Activated naive CD8-positive, alpha-beta T cell treated with anti-CD3 and anti-CD28 coated beads, Interleukin-2, amount 50 U/mL, for 16 hours (primary cell): ENCODE measurements around the gene ZNF236.
"Not testable (repeated sequence)": the region's sequence is repeated elsewhere in the genome, so short reads cannot be mapped to it uniquely, and the experiment has no call there.

Experiments
- DNase-seq: peaks from one replicate; pipeline ENCODE4 v3.0.0-alpha.2; 2020; ENCODE audit warnings: low read depth, low spot score

ZNF236 gene

GRCh38 chr18:76944346-76944745, 122.0 kb downstream of the ZNF236 start:
- not testable (repeated sequence) for DNase-seq

- no peak for DNase-seq
Measured at GRCh38 chr18:76948345-76948744, 126.0 kb downstream of the ZNF236 start.

- no peak for DNase-seq
Measured at GRCh38 chr18:76951456-76952247, 129.3 kb downstream of the ZNF236 start.

- no peak for DNase-seq
Measured at GRCh38 chr18:76952747-76953146, 130.4 kb downstream of the ZNF236 start.

- no peak for DNase-seq
Measured at GRCh38 chr18:76953156-76953555, 130.8 kb downstream of the ZNF236 start.

- DNase-seq, result no peak
Measured at GRCh38 chr18:76953583-76954233, 131.4 kb downstream of the ZNF236 start.

- no peak for DNase-seq
Measured at GRCh38 chr18:76955524-76956170, 133.3 kb downstream of the ZNF236 start.

- no peak for DNase-seq
Measured at GRCh38 chr18:76956648-76957047, 134.3 kb downstream of the ZNF236 start.

- DNase-seq, result no peak
Measured at GRCh38 chr18:76957384-76958355, 135.3 kb downstream of the ZNF236 start.

- DNase-seq, result no peak
Measured at GRCh38 chr18:76958692-76959341, 136.5 kb downstream of the ZNF236 start.

GRCh38 chr18:76959605-76960004, 137.2 kb downstream of the ZNF236 start:
- DNase-seq, result no peak

- DNase-seq, result no peak
Measured at GRCh38 chr18:76960528-76961035, 138.2 kb downstream of the ZNF236 start.

- no peak for DNase-seq
Measured at GRCh38 chr18:76962851-76963250, 140.5 kb downstream of the ZNF236 start.

- DNase-seq, result no peak
Measured at GRCh38 chr18:76963936-76964335, 141.6 kb downstream of the ZNF236 start.

- not testable (repeated sequence) for DNase-seq
Measured at GRCh38 chr18:76965555-76966151, 143.3 kb downstream of the ZNF236 start.

GRCh38 chr18:76967299-76967698, 144.9 kb downstream of the ZNF236 start:
- not testable (repeated sequence) for DNase-seq

GRCh38 chr18:76967721-76968472, 145.5 kb downstream of the ZNF236 start:
- no peak for DNase-seq

- DNase-seq, result no peak
Measured at GRCh38 chr18:76970770-76971559, 148.6 kb downstream of the ZNF236 start.

- no peak for DNase-seq
Measured at GRCh38 chr18:76972241-76972640, 149.9 kb downstream of the ZNF236 start.
